ENCODE results near the gene IFNAR1. TPM values are rescaled to one million over a fixed set of nuclear protein-coding genes. Genes with fewer than 3 reads are reported as not detected.

Gene IFNAR1
- total RNA-seq, 1 experiment from 2014 or later, result 20.5 TPM

DNA sequence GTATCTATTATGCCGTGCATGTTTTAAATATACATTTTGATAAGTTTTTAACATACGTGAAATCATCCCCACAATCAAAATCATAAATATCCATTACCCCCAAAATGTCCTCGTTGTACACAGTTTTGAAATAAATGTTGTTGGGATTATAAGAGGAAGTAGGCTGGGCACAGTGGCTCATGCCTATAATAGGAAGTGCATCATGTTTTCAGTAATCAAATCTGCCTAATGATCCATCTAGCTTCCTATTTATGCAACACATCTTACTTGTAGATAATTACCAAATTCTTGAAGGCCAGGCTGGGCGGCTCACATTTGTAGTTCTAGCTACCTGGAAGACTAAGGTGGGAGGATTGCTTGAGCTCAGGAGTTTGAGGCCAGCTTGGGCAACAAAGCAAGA lies 63.4 kb downstream of the IFNAR1 start (continued):
- TF ChIP-seq, protein P1, sequence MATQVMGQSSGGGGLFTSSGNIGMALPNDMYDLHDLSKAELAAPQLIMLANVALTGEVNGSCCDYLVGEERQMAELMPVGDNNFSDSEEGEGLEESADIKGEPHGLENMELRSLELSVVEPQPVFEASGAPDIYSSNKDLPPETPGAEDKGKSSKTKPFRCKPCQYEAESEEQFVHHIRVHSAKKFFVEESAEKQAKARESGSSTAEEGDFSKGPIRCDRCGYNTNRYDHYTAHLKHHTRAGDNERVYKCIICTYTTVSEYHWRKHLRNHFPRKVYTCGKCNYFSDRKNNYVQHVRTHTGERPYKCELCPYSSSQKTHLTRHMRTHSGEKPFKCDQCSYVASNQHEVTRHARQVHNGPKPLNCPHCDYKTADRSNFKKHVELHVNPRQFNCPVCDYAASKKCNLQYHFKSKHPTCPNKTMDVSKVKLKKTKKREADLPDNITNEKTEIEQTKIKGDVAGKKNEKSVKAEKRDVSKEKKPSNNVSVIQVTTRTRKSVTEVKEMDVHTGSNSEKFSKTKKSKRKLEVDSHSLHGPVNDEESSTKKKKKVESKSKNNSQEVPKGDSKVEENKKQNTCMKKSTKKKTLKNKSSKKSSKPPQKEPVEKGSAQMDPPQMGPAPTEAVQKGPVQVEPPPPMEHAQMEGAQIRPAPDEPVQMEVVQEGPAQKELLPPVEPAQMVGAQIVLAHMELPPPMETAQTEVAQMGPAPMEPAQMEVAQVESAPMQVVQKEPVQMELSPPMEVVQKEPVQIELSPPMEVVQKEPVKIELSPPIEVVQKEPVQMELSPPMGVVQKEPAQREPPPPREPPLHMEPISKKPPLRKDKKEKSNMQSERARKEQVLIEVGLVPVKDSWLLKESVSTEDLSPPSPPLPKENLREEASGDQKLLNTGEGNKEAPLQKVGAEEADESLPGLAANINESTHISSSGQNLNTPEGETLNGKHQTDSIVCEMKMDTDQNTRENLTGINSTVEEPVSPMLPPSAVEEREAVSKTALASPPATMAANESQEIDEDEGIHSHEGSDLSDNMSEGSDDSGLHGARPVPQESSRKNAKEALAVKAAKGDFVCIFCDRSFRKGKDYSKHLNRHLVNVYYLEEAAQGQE (IDR thresholded peaks at IDR 0.05; ENCODE audit: low read depth), result no peak
- no peak for TF ChIP-seq CTCF (IDR thresholded peaks at IDR 0.05 in 2 of 3, conservative IDR thresholded peaks at IDR 0.05 in 1 of 3; ENCODE audit: borderline replicate concordance in 1 of 3, insufficient read depth in 1 of 3, low read depth in 2 of 3, low read length in 2 of 3)
- no peak for TF ChIP-seq EGR1 (IDR thresholded peaks at IDR 0.05; ENCODE audit: low read depth)
- no peak for TF ChIP-seq CEBPB (IDR thresholded peaks at IDR 0.05; ENCODE audit: low read depth)
- no peak for TF ChIP-seq ATF3 (IDR thresholded peaks at IDR 0.05)
- TF ChIP-seq ZFX (IDR thresholded peaks at IDR 0.05), result no peak
- TF ChIP-seq JUND (IDR thresholded peaks at IDR 0.05), result no peak

GRCh38 chr21:33390479-33390878 lies 65.7 kb downstream of the IFNAR1 start:
- Histone ChIP-seq H3K27ac (ENCODE audit: low read depth, low read length) (no peak overlapping the region), H3K4me1 (ENCODE audit: control insufficient read depth in 1 of 2, insufficient read depth in 2 of 2, low read length in 2 of 2) (no peaks in the 10 kb centered on the region; a peak in 1 of 4 replicates), H3K36me3 (ENCODE audit: control insufficient read depth in 1 of 2, insufficient read depth in 2 of 2, low read length in 2 of 2) (no peaks in the 10 kb centered on the region), H3K4me3 (replicated peaks in 1 of 2; ENCODE audit: low read depth in 1 of 2, low read length in 2 of 2) (no peak overlapping the region), H3K79me2 (ENCODE audit: insufficient read depth, low read length) (no peaks in the 10 kb centered on the region), H3K4me2 (ENCODE audit: low read length) (no peak overlapping the region), H2AFZ (ENCODE audit: low read depth, low read length, poor library complexity, severe bottlenecking) (no peak overlapping the region), H3K9ac (ENCODE audit: low read length) (no peak overlapping the region), H3K9me2 (ENCODE audit: insufficient read depth) (no peaks in the 10 kb centered on the region), H3K27me3 (ENCODE audit: insufficient read depth, low read length) (no peaks in the 10 kb centered on the region), H3K9me3 (ENCODE audit: control insufficient read depth in 1 of 2, insufficient read depth in 1 of 2, low read depth in 1 of 2, low read length in 2 of 2) (no peaks in the 10 kb centered on the region), H4K20me1 (ENCODE audit: insufficient read depth) (no peaks in the 10 kb centered on the region)
- intact Hi-C loops (cut with micrococcal nuclease), result no loop called here
- no TSS peak for BruUV-seq (replicated peaks)
- no peak for DNase-seq (ENCODE audit: low read depth, low spot score)
- ChIA-PET RAD21 (ENCODE audit: low non-redundant PET in 1 of 2, low total read pairs in 2 of 2, uncharacterized antibody in 2 of 2, unreplicated experiment in 2 of 2) (no interaction called here), CTCF (no interaction called here), POLR2A (no interaction called here)
- no peak for ATAC-seq
- TF ChIP-seq SP1 (IDR thresholded peaks at IDR 0.05; ENCODE audit: low read depth) (no peak), POLR2AphosphoS5 (IDR thresholded peaks at IDR 0.05; ENCODE audit: low read depth, low read length) (no peak), MAX (IDR thresholded peaks at IDR 0.05) (no peak), EZH2 (IDR thresholded peaks at IDR 0.05) (no peak), ZFX (IDR thresholded peaks at IDR 0.05) (no peak), POLR2A (IDR thresholded peaks at IDR 0.05; ENCODE audit: borderline replicate concordance, extremely low read depth, insufficient read depth, insufficient read length) (no peak), SRF (IDR thresholded peaks at IDR 0.05; ENCODE audit: low read depth) (no peak), RAD21 (IDR thresholded peaks at IDR 0.05; ENCODE audit: low read depth) (no peak), JUND (IDR thresholded peaks at IDR 0.05) (no peak), CTCF (IDR thresholded peaks at IDR 0.05 in 2 of 3, conservative IDR thresholded peaks at IDR 0.05 in 1 of 3; ENCODE audit: borderline replicate concordance in 1 of 3, insufficient read depth in 1 of 3, low read depth in 2 of 3, low read length in 2 of 3) (no peak)
- TF ChIP-seq, protein P1 (IDR thresholded peaks at IDR 0.05; ENCODE audit: low read depth), result no peak
